HG02981 (cell line): ENCODE results near the gene ANGEL2.
A peak's percentile ranks its signal among the peaks of the same experiment; 100 is the strongest.
"Not testable (repeated sequence)": the region's sequence is repeated elsewhere in the genome, so short reads cannot be mapped to it uniquely, and the experiment has no call there.

Experiments
- ATAC-seq: cut with Tn5 transposase; IDR thresholded peaks from one replicate; pipeline ENCODE4 v1.9.1; 2021; ENCODE audit warnings: mild to moderate bottlenecking, moderate library complexity; ENCODE audit not compliant: unreplicated experiment

The ANGEL2 gene

DNA sequence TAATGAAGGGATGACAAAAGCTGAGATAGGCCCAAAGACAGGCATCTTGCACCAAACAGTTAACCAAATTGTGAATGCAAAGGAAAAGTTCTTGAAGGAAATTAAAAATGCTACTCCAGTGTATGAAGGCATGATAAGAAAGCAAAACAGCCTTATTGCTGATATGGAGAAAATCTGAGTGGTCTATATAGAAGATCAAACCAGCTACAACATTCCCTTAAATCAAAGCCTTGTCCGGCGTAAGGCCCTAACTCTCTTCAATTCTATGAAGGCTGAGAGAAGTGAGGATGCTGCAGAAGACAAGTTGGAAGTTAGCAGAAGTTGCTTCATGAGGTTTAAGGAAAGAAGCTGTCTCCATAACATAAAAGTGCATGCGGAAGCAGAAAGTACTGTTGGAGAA lies 4.3 kb upstream of the ANGEL2 start:
- ATAC-seq: no peak

DNA sequence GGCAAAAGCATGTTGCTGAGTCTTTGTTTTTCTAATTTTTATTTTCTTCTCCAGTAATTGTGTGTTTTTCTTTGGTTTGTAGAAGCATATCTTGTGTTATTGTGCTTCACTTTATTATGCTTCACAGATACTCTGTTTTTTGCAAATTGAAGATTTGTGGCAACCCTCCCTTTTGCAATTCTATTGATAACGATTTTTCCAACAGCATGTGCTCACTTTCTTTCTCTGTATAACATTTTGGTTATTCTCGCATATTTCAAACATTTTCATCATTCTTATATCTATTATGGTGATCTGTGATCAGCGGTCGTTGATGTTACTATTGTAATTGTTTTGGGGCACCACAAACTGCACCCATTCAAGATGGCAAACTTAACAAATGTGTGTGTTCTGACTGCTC lies 3.8 kb upstream of the ANGEL2 start:
- no peak for ATAC-seq

DNA sequence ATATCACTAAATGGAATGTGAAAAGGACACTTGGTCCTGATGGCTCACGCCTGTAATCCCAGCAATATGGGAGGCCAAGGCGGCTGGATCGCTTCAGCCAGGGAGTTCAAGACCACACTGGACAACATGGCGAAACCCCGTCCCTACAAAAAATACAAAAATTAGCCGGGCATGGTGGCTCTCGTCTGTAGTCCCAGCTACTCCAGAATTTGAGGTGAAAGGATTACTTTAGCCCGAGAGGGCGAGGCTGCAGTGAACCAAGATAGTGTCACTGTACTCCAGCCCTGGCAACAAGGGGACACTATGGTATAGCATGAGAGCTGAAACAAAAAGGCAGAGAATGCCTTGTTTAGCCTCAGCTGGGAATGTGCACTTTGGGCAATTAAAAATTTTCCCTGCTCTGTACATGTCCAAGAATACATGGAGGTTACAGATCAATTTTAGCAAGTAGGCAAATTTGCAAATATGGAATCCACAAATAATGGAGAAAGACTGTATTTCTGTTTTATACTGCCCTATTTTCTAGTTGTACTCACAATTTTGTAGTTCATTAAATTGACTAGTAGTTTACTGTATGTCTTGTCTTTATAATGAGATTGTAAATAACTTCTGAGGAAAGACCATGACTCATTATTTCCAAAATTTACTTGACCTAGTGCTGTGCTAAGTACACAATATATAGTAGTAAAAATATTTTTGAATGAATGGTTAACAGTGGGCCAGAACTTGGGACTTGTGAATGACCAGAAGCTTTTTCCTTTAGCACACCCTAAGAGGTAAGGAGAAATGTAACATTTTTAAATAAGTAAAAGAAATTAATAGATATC lies 2.0 kb upstream of the ANGEL2 start:
- ATAC-seq: no peak

DNA sequence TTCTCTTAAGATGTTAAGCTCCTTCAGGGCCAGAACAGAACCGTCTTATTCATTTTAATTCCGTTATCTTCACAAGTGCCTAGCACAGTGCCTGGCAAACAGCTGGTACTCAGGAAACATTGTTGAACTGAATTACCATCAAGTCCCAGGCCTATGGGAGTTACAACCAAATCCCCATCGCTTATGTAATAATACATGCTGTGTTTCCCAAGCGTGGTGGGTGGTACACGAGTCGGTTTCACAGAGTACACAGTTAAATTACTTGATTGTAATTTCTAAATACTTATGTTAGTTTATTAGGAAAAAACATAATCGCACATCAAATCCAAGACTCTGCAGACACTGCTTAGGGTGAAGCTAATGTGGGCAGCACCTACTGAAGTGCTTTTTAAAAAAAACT lies 1.0 kb downstream of the ANGEL2 start:
- ATAC-seq: no peak

DNA sequence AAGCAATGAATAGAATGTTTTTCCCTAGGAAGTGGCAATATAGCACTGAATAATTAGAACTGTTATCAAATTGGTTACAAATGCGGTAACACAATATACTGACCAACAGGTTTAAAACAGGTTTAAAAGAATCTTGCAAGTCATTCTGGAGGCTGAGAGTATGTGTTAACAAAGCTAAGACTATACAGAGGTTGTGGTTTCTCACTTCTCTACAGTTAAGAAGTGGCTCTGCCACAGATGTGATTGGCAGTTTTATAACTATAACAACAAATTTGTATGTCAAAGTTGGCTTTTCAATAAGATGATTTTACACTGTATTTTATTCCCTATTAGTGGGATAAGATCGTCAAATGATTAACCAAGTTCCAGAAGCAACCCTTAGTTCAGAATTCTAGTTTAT lies 7.1 kb downstream of the ANGEL2 start:
- ATAC-seq: peak; percentile 82

DNA sequence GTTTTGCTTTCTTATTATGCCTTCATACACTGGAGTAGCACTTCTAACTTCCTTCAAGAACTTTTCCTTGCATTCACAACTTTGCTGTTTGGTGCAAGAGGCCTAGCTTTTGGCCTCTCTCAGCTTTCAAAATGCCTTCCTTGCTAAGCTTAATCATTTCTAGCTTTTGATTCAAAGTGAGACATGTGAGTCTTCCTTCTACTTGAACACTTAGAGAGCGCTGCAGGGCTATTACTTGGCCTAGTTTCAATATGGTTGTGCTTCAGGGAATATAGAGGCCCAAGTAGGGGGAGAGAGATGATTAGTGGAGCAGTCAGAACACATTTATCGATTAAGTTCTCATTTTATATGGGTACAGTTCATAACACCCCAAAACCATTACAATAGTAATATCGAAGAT lies 12.4 kb downstream of the ANGEL2 start:
- no peak for ATAC-seq

DNA sequence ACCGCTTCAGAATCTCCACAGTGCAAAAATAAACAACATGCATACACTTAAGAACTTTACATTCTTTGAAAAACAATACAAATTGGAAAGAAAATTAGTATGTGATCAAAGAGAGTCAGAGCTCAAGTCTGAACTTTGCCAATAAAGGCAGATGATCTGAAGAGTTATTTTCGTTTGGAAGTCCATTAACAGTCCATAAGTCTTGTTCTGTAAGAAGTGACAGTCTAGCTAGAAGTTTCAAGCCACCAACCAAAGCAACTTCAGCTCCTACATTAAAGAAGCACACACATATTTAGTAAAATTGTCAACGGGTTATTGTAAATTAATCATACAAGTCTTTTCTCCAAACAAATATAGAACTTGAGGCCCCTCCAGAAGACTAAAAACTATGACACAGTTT lies 20.7 kb downstream of the ANGEL2 start:
- no peak for ATAC-seq

DNA sequence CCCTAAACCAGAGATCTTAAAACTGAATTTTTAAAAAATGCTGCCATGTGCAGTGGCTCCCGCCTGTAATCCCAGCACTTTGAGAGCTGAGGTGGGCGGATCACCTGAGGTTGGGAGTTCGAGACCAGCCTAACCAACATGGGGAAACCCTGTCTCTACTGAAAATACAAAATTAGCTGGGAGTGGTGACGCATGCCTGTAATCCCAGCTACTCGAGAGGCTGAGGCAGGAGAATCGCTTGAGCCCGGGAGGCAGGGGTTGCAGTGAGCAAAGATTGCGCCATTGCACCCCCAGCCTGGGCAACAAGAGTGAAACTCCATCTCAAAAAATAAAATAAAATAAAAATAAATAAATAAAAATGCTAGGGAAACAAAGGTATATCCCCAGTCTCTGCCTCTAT lies 21.7 kb downstream of the ANGEL2 start:
- ATAC-seq: not testable (repeated sequence)

DNA sequence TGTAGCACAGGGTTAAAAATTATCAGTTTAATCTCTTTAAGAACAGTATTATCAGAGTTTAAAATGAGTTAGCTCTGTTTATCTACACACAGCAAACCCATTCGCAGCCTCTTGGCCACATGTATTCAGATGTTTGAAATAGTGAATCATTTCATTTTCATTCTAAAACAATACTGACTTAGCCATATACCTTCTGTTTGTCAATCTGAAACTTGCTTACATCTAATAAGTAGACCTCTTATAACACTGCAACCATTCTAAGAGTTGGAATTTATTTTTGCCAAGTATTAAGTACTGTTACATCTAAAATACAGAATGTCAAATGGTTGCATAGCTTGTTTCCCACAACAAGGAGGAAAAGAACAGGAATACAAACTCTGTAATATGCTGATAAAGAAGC lies 25.4 kb downstream of the ANGEL2 start:
- ATAC-seq: no peak

DNA sequence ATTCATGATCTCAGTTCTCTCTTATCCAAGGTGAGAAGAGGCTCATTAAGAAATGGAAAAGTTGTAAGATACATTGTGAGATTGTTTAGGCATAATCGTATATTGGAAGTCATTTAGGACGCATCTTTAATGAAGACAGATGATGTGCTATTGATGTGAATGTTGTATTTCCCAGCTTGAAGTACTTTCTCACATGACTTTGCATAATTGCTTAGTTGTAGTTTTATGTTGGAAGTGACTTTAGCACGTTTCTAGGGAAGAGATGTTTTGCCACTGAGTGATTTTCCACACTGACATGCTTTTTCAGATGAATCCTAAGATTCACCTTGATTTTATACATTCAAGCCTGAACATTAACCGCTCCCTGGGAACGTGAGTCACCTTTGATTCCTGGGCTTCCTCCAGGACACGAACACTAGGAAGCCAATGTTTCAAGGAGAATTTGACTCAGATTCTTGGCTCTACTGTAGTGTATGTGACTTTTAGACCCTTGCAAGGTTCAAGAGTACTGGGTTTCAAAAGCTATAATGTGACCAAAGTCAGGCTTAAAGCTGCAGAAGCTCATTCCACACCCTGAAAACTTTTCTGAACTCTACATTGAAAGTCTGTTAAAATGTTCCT lies 27.9 kb downstream of the ANGEL2 start:
- ATAC-seq: no peak

DNA sequence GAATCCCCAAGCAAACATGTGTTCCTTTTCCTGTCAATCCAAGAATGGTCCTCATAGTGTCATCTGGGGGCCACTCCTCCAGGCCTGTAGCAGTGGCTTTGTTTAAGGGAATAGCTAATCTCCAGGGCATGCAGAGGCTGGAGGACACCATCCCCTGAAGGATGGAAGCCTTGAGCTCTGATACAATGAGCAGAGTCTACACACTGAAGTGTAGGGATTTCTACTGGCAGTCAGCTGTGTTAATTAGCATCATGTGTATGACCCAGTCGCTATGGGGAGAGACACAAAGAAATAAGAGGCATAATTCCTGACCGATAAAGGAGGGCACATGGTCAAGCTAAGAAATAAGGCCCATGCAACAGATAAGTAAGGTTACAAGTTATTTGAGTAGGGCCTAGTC lies 29.1 kb downstream of the ANGEL2 start:
- ATAC-seq: no peak

DNA sequence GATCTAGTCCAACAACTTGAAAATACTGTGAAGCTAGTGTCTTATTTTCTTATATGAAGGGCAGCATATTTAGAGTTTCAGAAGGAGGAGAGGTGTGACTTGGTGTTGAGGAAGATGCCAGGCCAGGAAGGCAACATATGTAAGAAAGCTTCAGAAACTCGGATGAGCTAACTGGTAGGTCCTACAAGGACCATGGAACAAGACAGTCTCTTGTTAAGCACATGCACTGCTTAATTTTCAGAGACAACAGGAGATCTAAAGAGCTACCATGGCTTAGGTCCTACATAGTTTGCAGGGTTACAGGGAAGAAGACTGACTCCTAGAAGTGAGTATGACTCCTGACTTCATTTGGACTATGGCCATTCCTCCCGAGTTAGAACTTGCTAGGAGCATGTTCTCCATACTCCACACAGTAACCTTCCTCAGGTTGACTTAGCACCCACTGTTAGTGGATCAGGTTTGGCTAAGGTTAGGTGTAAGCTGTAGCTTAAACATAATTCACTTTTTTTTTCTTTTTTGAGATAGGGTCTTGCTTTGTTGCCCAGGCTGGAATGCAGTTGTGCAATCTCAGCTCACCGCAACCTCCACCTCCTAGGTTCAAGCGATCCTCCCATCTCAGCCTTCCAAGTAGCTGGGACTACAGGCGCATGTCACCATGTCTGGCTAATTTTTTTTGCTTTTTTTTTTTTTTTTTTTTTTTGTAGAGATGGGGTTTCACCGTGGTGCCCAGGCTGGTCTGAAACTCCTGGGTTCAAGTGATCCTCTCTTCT lies 31.0 kb downstream of the ANGEL2 start:
- no peak for ATAC-seq

DNA sequence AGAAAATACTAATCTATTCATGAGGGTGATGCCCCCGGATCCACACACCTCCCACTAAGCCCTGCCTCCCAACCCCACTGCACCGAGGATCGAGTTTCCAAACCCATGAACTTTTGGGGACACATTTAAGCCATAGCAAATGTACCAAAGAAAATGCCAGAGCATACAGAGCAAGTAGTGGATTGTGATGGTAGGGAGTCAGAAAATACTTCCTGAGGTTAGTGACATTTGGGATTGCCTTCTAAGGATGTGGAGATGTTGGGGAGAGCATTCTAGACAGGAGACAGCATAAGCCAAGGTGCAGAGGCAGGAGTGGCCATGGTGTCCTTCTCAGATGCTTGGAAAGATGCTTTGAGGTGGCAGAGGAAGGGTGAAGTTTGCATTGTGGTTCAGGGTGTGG lies 32.2 kb downstream of the ANGEL2 start:
- ATAC-seq: no peak

DNA sequence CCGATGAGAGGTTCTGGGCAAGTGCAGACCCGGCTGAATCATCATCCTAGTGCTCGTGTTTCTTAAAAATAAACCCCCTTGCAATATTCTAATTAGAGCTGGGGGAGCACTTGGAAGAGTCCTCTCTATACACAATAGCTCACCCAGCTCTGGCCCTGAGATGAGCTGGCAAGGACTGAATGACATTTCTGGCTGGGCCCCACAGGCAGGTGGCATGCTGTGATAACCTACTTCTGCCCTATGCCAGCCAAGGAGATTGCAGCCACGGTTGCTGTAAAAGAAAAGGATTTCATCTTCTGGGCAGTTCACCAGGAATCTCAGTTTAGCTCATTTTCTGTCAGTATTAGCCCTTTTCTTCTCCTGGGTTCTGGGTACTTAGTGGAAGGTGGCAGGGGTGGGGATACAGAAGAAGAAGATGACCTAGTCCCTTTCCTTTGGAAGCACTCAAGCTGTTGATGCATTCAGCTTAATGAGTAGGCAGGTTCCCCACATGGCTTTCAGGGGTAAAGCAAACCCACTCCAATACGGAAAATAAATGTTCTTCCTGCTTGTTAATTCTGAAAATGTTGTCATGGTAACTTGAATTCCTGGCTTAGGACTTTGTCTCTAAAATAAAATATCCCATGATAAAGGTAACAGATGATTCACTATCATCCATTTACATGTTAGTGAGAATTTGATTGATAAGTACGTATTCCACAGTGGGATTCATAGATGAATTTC lies 33.1 kb downstream of the ANGEL2 start:
- ATAC-seq: no peak

DNA sequence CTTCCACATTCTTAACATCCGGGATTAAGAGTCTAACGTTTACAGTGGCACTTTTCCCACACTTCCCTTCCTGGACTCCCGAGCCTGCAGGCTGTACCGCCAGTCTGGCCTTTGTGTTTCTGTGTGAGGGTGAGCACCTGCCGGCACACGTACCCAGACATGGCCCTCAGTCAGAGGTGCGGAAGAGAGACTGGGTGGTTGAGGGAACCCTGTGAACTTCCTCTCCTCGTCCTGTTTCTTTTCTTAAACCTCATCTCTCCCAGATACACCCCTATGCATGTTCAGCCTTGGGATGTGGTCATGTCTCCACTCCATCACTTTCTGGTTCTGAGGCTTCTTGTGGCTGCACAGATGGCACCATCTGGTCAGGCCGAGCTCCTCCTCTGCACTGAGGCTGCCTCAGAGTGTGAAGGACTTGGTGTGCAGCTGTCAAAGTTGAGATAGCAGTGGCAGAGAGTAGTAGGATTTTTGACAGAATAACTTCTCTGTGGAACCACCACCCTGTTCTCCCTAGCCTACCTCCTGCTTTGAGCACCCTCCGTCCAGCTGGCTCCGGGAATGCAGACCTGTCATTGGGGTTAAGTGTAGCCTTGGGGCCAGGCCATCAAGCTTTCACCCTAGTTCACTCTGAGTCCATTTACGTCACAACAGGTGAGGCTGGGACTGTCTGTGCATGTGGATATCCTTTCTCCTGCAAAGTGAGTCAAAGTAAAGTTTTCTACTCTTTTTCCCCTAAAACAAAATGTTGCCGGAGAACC lies 33.9 kb downstream of the ANGEL2 start:
- ATAC-seq: peak; percentile 69

DNA sequence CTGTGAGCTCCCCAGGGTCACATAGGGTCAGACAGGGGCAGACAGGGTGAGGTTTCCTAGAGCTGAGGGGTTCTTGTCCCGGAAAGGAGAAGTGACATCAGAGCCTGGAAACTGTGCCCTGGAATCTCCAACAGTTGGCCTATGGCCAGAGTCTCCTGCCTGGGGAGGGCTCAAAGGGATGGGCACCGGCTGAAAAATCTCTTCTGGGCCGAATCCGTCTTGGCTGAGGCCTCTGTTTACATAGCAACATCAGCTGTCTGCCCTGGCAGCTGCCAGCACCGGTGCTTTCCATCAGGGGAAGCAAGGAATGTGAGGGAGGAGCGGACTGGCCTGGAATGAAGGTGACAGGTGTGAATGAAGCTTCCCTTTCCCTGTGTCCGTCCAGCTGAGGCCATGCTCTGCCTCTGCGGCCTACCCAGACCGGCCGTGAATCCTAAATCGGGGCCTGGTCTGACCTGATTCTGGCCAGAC lies 34.6 kb downstream of the ANGEL2 start:
- ATAC-seq: no peak

DNA sequence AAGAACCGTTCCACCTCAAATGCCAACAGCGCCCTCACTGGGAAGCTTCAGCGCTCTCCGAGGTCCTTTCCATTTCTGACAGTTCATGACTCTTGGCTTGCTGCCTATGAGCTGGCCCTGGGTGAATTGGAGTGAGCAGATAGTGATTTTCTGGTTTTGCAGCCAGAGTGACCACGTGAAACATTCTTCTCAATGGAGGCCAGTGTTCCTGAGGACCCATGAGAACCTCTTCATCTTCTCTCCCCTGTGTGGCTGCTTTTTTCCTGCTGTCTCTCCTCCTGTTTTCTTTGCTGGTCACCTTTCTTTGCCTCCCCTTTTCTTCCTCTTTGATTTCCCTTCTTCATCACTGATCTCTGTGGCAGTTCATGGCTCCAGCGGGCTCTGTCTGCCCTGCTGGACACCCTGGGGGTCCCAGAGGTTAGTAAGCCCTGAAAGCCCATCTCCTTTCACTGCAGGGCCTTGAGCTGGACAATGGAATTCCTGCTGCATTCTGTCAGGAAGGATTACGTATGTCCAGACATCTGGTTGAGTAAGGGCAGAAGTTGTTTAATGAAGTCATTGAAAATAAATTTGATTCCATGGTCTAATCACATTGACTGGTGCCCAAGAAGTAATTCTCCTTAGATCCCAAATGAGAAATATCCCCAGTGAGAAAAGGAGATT lies 35.4 kb downstream of the ANGEL2 start:
- no peak for ATAC-seq

DNA sequence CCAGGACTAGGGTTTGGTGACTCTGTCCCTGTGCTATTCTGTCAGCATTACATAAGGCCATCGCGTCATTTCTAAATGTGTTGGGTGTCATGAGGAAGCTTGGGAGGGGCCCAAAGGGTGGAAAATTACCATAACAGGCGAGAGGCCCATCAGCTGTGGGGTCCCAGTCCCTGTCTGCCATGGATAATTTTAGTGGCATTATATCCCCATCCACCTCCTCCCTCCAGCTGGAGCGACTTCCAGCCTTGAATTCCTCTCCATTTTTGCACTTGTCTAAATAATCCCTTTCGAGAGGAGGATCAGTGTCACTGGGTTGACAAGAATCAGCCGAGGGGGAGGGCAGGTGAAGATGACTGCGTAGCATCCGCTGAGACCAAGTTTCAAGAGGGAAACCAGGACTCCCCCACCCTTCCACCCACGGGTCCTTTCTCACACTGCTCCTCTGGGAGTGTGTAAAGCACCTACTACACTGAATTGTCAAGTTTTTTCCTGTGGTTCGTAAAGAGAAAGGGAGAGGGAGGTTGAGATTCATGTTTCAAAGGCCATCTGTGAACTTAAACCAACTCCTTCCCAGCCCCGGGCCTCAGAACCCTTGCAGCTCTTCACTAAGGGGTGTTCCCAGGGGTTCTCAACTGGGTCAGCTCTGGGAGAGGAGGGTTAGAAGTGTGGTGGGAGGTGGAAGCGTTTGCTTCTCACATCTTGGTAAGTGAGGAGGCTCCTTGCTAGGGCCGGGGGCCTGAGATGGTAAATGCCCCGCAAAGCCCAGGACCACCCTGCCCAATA lies 36.1 kb downstream of the ANGEL2 start:
- peak; percentile 48 for ATAC-seq
